HFF-Myc (cell line): ENCODE data around the gene OCLN.
"Not testable (repeated sequence)": the region's sequence is repeated elsewhere in the genome, so short reads cannot be mapped to it uniquely, and the experiment has no call there.

Experiments
- DNase-seq: peaks from one replicate; pipeline ENCODE4 v3.0.0-alpha.2; 2011; ENCODE audit warnings: low read depth; ENCODE audit errors: extremely low read depth
- H3K4me3 ChIP-seq: replicated peaks from 2 replicates; pipeline ENCODE4 v1.5.1; 2011; ENCODE audit warnings: low read depth, mild to moderate bottlenecking, control low read depth, low read length
- TF ChIP-seq, protein P1 (sequence below): IDR thresholded peaks from 2 replicates; pipeline ENCODE4 v1.5.1; 2012; ENCODE audit warnings: mild to moderate bottlenecking, low read depth, low read length, control low read depth; ENCODE audit errors: missing control alignments

Gene OCLN

GRCh38 chr5:69528609-69529008, 36.0 kb downstream of the OCLN start:
- H3K4me3 ChIP-seq: no peak overlapping the region
- no peak for DNase-seq
- TF ChIP-seq, protein P1, sequence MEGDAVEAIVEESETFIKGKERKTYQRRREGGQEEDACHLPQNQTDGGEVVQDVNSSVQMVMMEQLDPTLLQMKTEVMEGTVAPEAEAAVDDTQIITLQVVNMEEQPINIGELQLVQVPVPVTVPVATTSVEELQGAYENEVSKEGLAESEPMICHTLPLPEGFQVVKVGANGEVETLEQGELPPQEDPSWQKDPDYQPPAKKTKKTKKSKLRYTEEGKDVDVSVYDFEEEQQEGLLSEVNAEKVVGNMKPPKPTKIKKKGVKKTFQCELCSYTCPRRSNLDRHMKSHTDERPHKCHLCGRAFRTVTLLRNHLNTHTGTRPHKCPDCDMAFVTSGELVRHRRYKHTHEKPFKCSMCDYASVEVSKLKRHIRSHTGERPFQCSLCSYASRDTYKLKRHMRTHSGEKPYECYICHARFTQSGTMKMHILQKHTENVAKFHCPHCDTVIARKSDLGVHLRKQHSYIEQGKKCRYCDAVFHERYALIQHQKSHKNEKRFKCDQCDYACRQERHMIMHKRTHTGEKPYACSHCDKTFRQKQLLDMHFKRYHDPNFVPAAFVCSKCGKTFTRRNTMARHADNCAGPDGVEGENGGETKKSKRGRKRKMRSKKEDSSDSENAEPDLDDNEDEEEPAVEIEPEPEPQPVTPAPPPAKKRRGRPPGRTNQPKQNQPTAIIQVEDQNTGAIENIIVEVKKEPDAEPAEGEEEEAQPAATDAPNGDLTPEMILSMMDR: no peak

GRCh38 chr5:69530561-69531405, 38.2 kb downstream of the OCLN start:
- no peak for DNase-seq

GRCh38 chr5:69531406-69531801, 38.8 kb downstream of the OCLN start:
- no peak overlapping the region for H3K4me3 ChIP-seq
- DNase-seq: no peak
- TF ChIP-seq, protein P1: no peak

More at GRCh38 chr5:69530561-69531405, 38.2 kb downstream of the OCLN start:
- TF ChIP-seq, protein P1: no peak
- H3K4me3 ChIP-seq: no peak overlapping the region

DNA sequence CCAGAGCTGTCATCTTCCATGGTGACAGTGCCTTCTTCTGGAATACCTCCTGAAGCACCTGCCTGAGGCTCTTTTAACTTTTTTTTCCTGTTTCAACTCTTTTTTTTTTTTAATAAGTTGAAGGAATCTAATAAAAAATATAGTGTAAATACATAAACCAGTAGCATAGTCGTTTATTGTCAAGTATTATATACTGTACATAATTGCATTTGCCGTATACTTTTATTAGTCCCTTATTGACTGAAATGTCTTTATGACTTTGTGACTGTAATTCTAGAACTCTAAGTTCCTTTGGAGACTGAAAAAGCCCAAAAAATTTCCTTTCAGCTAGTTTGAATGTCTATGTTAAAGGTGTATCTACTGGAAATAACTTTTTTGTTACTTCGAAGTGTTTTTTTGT, 45.3 kb downstream of the OCLN start:
- not testable (repeated sequence) for H3K4me3 ChIP-seq, DNase-seq

- not testable (repeated sequence) for H3K4me3 ChIP-seq, DNase-seq
These were observed 46.1 kb downstream of the OCLN start for GRCh38 chr5:69538735-69539134.

GRCh38 chr5:69541347-69541746, 48.8 kb downstream of the OCLN start:
- H3K4me3 ChIP-seq, DNase-seq: not testable (repeated sequence)

DNA sequence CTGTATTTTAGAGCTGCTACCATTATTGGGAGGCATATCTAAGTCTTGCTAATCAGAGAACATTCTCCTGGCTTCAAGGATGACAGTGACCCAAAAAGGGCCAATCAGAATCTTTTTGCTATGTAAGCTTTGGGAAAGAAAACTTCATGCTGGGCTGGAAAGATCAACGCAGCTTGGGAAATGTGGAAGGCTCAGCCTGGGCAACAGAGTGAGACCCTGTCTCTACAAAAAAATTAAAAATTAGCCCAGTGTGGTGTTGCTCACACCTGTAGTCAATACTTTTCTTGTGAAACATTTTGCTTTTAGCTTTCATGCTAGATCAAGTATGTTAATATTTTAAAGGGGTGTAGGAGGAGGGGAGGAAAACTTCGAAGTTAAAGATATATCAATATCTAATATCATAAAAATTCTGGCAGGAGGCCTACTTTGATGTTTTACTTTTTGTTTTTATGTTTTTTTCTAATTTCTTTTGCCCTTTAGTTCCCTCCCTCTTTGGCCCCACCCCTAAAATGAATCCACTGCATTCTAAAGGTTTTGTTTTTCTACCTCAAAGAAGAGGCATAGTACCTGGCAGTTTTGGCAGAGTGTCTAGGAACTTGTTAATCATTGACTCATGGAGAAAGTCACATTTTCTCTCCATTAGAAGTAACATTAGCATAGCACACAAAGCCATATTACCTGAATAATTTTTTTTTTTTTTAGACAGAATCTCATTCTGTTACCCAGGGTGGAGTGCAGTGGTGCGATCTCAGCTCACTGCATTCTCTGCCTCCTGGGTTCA, 50.4 kb downstream of the OCLN start:
- DNase-seq, H3K4me3 ChIP-seq: not testable (repeated sequence)

GRCh38 chr5:69544602-69545001, 52.0 kb downstream of the OCLN start:
- DNase-seq, H3K4me3 ChIP-seq: not testable (repeated sequence)

DNA sequence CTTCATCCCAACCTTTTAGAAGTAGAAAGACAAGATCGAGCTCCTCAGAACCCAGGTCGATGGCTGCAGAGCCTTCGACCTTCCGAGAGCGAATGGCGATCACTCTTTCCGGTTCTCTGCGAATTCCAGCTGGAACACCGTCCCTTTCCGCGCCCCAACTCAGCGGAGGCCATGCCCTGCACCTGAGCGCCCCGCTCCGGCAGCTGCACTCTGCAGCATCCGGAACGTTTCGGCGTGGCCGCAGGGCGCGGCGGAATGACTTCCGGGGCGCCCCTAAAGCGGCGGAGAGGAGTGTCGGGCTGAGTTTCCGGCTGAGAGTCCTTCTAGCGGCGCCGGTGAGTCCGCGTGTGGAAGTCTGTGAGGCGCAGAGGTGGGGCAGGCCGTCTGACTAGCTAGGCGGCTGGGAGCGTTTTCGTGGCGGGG, 67.3 kb downstream of the OCLN start, which contains the start of gene GTF2H2C:
TSS of gene GTF2H2C (plus strand) at position 284 of the 423 bp plus-strand sequence. CDS start 4,942 bp downstream, outside the sequence.
- peak within 1 kb of the TSS; percentile 45 for H3K4me3 ChIP-seq
- DNase-seq: peak; percentile 3
- TF ChIP-seq, protein P1: peak; percentile 21

GRCh38 chr5:69560587-69561431, 68.2 kb downstream of the OCLN start:
- not testable (repeated sequence) for DNase-seq
- peak overlapping the region; percentile 45 for H3K4me3 ChIP-seq

GRCh38 chr5:69566172-69566571, 73.6 kb downstream of the OCLN start:
- DNase-seq, H3K4me3 ChIP-seq: not testable (repeated sequence)

DNA sequence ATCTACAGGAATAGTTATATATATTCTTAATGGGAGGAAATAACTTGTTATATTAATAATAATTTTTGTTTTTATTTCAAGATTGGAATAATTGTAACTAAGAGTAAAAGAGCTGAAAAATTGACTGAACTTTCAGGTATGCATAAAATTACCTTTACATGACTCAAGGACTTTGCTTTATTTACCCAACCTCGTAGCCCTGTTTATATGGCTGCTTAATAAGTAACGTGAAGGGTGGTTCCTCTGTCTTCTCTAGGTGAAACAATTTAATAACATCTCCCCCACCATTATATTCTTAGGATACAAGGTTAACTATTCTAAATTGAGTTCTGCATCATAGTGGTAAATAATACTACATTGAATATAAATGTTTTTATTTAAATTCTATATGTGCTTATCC, 75.5 kb downstream of the OCLN start:
- not testable (repeated sequence) for DNase-seq, H3K4me3 ChIP-seq
